ENCODE measurements around the gene STIP1.

The STIP1 gene

DNA sequence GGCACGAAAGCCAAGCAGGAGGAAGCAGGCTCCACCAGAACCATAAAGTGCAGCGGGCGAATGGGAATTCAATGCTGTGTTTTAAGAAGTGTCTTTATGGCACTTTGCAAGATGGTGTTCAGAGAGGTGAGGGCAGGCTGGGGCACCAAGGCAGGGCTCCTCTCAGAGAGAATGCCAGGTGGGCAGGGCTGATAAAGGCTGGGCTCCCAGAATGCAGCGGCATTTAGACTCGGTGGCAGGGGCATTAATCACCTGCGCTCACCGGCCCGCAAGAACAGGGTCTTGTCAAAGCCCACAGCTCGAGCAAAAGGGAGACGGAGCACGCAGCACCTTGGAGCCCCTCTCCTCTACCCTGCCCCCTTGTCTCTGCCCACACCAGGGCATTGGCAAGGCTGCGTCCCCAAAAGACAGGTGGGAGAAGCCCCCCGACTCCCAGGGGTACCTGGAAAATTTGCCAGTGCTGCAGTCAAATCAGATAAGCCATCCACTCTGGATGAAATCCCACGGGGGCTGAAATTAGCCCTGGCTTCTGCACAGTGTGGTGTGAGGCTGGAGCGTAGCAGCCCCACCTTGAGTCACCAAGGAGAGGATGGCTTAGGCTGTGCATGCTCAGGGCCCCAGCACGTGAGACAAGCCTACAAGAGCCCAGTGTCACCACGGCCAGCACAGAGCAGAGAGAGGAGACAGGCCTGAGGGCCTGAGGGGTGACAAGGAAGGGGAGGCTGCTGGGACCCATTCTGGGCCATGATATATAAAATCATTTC, 28.2 kb upstream of the STIP1 start:
- in situ Hi-C loops (cut with HindIII; ENCODE audit: low sequenced_read_pairs) = no loop called here

DNA sequence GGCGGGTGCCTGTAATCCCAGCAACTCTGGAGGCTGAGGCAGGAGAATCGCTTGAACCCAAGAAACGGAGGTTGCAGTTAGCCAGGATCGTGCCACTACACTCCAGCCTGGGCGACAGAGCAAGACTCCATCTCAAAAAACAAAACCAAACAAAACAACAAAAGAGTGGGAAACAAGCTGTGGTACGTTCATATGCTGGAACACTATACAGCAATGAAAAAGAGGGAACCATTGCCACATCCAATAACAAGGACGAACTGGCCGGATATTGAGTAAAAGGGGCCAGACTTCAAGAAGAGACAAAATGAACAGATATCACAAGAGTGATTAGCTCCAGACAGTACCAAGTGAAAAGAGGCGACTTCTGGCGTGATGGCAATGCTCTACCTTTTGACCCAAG, 24.9 kb upstream of the STIP1 start:
- in situ Hi-C loops (cut with HindIII; ENCODE audit: low sequenced_read_pairs) = loop anchor here (5.0 kb wide), 3 partner anchors 44 to 154 kb away; no protein-coding TSS in a partner anchor

DNA sequence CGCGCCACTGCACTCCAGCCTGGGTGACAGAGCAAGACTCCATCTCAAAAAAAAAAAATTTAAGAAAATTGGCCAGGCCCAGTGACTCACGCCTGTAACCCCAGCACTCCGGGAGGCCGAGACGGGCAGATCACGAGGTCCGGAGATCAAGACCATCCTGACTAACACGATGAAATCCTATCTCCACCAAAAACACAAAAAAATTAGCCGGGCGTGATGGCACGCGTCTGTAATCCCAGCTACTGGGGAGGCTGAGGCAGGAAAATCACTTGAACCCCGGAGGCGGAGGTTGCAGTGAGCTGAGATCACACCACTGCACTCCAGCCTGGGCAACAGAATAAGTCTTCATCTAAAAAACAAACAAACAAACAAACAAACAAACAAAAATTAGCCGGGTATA, 23.2 kb upstream of the STIP1 start:
- in situ Hi-C loops (cut with HindIII; ENCODE audit: low sequenced_read_pairs) = loop anchor here (5.0 kb wide), 3 partner anchors 45 to 155 kb away; no protein-coding TSS in a partner anchor

DNA sequence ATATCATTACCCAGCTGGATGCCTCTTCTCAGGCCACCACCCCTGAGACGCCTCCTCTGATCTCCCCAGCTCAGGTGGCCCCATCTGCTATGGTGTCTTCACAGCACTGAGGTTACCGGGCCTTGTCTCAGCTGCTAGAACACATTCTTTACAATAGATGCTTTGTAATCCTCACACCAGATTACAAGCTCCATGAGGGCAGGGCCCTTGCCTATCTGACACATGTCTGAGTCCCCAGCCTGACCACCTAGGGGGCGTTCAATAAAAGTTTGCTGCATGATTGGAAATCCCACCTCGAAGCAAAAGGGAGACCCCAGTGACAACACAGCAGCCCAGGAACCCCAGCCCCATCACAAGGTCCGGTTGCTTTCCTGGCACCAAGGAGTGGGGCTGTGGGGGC, 22.0 kb upstream of the STIP1 start:
- in situ Hi-C loops (cut with HindIII; ENCODE audit: low sequenced_read_pairs) = loop anchor here (5.0 kb wide), 3 partner anchors 47 to 157 kb away; no protein-coding TSS in a partner anchor

DNA sequence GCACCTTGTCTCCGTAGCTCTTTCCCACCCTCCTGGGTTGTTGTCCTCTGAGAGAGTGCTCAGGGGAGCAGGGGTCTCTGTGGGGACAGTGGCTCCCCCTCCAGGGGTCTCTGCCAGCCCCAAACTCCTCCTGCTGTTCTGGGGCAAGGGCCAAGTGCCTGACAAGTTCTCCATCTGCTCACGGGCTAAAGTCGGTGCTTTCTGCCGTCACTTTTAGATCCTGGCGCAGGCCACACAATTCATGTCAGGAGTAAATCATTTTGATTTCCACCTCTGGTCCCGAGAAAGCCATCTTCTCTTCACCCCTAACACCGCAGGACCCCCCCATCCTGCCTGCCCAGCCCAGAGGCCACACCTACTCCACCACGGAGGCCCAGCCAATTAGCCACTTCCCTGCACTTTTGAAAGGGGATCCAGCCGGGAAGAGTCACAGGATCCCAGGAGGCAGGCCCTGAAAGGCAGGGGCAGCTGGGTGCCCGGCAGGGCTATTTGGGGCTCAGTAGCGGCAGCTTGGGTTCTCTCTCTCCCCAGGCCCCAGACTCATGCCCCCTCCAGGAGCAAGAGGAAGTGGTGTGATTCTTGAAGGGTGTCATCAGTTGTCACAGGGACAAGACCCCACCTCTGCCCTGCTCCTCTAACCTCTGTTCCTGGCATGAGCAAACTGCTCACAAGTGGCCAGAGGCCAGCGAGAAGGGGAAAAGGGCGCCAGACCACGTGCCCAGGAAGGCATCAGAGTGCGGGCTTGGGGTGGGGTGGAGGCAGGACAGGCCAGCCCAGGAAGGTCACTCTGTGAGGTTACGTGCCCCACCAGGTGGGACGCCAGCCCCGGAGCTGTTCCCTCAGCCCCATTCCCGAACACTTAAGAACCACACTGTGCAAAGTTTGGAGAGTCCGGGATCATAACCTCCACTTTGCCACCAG, 21.3 kb upstream of the STIP1 start:
- in situ Hi-C loops (cut with HindIII; ENCODE audit: low sequenced_read_pairs) = loop anchor here (5.0 kb wide), 3 partner anchors 47 to 157 kb away; no protein-coding TSS in a partner anchor

DNA sequence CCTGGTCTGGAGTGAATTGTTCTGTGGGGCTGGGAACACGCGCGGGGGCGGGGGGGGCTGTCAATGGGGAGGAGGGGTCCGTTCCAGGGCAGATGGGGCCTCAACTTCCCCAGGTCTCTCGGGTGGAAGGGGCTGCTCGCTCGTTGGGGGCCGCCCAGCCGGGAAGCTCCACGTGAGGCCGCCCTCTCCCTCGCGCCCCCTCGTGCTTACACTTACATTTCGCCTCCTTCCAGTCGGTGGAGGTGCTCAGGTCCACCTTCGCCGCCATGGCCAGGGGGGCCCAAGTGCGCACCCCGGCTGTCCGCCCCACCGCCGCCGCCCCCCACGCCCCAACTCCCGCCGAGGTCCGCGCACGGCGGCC, 20.5 kb upstream of the STIP1 start:
- in situ Hi-C loops (cut with HindIII; ENCODE audit: low sequenced_read_pairs) = no loop called here

DNA sequence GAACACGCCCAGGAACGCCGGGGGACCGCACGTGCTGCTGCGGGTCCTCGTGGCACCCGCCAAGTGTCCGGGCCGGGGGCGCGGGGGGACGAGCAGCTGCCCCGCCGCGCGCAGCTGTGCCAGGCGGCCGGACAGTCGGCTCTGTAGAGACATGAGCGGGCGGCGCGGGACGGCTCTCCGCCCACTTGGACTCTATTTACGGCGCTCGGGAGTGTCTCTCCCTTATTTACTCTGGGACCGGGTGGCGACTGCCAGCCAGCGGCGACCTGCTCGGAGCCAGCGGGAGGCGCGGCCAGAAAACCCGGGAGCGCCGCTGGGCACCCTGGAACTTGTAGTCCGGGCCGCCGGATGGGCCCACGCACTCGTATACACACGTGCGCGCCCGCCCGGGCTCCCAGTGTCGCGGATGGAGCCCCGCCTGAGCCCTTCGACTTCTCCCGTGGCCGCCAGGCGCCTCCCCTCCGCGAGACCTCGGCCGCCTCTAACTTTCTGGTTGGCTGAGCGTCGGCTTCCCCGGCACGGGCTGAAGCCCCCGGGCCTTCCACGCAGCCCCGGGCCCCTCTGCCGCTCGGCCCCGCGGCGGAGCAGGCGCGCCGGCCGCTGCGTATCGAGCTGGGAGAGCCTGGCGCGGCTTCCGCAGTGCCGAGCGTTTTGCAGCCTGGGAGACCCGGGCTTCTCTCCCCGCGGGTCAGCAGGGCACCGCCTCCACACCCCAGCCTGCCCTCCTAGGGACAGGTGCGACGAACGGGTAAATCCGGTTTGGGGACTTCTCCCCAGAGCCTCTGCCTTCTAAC, 19.9 kb upstream of the STIP1 start, which contains the start of gene MACROD1:
TSS of gene MACROD1 (minus strand) at position 272 of the 794 bp plus-strand sequence. CDS start at position 153, 119 bp downstream.
- in situ Hi-C loops (cut with HindIII; ENCODE audit: low sequenced_read_pairs) = no loop called here

DNA sequence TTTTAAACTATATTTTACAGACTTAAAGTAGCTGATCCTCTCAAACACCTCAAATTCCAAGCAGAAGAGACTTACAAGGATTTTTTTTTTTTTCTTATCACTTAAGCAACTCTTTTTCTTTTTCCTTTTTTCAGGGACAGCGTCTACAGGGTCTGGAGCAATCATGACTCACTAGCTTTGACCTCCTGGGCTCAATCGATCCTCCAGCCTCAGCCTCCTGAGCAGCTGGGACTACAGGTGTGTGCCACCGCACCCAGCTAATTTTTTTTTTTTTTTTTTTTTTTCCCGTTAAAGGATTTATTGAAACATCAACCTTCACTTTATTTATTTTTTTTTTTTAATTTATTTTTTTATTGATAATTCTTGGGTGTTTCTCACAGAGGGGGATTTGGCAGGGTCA, 15.6 kb upstream of the STIP1 start:
- in situ Hi-C loops (cut with HindIII; ENCODE audit: low sequenced_read_pairs) = no loop called here

DNA sequence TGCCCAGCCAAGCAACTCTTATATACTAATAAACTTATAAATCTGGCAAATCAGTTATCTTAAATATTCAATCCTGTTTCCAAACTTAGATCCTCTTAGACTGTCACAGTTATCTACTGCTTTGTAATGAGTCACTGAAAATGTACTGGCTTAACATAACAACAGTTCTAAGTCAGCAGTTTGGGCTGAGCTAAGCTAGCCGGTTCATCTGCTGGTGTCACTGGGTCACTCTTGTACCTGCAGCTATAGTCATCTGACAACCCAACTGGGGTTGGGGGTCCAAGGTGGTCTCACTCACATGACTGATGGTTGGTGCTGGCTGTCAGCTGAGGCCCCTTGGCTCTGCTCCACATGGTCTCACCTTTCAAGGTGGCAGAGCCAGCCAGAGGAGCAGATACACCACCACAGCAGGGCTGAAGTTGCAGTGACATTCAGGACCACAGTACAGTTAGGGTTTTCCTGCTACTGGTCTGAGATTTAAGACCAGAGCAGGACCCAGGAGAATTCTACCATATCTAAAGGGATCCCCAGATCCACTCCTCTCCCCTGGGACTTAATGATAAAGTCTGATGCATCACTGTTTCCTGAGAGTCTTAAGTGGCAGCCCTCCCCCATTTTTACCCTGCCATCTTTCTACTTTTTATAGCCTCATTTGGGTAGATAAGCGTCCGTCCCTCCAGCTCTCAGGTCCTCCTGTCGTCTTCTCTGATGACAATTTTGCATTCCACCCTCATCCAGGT, 12.2 kb upstream of the STIP1 start:
- in situ Hi-C loops (cut with HindIII; ENCODE audit: low sequenced_read_pairs) = no loop called here

DNA sequence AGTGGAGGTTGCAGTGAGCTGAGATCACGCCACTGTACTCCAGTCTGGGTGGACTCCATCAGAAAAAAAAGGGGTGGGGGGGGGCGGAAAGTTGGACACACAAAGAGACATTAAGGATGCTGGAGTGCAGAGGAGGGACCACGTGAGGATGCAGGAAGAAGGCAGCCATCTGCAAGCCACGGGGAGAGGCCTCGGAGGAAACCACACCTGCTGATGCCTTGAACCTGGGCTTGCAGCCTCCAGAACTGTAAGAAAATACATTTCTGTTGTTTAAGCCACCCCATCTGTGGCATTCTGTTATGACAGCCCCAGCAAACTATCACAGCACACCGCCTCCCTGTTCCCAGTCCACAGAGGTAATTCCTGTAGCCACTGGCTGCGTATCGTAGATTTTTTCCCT, 9.2 kb upstream of the STIP1 start:
- in situ Hi-C loops (cut with HindIII; ENCODE audit: low sequenced_read_pairs) = no loop called here

DNA sequence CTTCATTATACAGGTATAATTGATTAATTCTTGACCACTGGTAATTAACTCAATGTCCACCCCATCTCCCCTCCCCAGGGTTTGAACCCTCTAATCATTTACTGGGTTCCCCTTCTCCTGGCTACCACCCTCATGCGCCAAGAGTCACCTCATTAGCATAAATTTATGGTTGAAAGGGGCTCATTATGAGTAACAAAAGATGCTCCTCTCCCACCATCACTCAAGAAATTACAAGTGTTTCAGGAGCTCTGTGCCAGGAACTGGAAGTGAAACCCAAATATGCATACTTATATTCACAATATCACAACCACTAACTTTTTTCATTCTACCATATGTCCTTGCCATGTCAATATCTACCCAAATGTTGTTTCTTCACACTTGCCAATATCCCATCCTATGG, 7.8 kb upstream of the STIP1 start:
- in situ Hi-C loops (cut with HindIII; ENCODE audit: low sequenced_read_pairs) = no loop called here

DNA sequence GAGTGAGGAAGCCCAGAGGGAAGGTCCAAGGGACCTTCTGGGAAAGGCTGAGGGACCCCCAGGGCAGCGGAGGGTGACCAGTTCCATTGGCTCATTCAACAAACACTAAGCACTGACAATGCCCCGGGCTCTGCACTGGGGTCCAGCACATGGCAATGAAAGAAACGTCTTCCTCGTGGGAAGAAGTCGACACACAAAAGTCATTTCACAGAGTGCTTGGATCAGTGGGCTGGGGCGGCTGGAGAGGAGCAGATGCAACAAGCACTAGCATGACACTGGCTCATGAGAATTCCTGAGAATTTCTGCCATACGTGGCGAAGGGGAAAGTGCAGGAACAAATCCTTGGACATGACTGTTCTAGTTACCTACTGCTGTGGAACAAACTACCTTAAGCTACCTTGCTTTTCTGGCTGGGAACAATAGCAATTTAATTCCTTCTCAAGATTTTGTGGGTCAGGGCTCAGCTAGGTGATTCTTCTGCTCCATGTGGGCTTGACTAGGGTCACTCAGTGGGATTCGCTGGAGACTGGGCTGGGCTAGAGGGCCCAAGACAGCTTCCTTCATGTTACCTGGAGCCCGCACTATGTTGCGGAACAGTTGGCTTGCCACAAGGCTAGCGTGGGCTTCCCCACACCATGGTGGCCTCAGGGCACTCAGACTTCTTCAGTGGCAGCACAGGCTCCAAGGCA, 6.9 kb upstream of the STIP1 start:
- in situ Hi-C loops (cut with HindIII; ENCODE audit: low sequenced_read_pairs) = no loop called here

DNA sequence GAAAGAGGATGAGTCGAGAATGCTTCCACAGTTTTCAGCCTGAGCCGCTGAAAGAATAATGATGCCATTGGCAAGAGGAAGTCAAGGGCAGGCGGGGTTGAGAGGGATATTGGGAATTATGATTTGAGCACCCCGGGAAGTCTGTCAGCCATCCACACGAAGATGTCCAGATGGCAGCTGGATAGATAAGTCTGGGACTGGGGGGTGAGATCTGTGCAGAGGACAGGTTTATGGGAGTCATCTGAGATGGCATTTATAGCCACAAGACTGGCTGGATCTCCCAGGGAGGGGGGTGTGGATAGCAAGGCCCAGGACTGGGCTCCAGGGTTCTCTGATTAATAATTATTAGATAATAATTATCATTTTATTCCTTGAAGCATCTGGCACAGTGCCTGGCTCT, 5.1 kb upstream of the STIP1 start:
- in situ Hi-C loops (cut with HindIII; ENCODE audit: low sequenced_read_pairs) = no loop called here

DNA sequence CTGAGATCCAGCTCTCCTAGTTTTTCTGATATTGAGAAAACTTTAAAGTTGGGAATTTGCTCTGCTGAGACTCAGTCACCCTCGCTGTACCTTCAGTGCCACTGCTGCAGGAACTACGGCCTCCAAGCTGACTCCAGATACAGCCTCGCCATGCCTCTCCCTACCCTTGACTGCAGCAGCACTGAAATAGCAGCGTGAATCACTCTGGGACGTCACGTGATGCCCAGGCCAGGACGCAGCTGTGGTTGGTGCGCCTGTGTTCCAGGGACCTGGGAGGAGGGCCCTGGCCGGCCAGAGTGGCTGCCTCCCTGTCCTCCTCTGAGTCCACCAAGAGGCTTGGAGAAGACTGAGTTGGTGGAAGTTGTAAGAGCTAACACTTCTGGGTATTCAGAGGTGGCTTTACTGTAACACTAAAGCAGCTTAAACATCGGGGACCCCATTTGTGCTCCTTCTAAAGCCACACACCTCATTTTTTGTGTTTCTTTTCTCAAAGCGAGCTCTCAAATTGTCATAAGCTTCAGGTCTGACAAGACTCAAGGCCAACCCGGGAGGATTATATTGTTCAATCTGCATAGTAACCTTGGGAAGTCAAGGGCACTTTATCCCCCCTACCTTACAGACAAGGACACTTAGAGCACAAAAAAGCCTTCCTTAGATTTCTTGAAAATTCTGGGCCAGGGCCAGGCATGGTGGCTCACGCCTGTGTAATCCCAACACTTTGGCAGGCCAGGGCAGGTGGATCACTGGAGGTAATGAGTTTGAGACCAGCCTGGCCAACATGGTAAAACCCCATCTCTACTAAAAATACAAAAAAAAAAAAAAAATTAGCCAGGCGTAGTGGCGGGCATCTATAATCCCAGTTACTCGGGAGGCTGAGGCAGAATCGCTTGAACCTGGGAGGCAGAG, 4.2 kb upstream of the STIP1 start:
- in situ Hi-C loops (cut with HindIII; ENCODE audit: low sequenced_read_pairs) = no loop called here

DNA sequence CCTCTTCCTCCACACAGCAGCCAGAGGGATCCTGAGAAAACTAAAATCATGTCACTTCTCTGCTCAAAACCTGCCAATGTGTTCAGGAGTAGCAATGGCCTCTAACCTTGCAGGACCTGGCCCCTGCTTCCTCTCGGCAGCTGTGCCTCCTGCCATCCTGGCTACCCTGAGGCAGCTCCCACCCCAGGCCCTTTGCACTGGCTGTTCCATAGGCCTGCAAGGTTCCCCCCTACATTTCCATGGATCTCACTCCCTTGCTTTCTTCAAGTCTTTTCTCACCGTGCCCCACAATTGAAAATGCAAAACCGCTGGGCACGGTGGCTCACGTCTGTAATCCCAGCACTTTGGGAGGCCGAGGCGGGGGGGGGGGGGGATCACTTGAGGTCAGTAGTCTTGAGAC, 2.1 kb upstream of the STIP1 start:
- in situ Hi-C loops (cut with HindIII; ENCODE audit: low sequenced_read_pairs) = no loop called here

DNA sequence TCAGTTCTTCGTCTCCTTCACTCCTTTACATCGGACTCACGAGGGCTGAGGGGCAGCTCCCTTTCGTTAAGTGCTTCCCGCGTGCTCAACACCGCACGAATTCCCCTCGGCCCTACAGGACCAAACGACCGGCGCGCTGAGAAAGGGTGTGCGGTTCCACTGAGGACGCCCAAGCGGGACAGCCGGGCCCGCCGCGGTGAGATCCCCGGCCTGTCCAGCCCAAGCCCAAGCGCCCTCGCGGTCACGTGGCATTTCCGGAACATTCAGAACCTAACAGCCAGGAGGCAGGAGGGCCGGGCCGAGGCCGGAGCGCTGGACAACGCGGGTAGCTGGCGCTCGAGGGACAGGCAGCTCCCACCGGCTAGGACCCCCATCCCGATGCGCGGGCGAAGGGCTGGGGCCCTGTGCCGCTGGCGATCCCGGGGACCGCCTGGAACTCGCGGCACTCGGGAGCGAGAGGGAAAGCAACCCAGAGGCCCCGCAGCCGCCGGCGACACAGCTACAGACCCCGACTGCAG, 737 bp upstream of the STIP1 start:
- in situ Hi-C loops (cut with HindIII; ENCODE audit: low sequenced_read_pairs) = no loop called here

DNA sequence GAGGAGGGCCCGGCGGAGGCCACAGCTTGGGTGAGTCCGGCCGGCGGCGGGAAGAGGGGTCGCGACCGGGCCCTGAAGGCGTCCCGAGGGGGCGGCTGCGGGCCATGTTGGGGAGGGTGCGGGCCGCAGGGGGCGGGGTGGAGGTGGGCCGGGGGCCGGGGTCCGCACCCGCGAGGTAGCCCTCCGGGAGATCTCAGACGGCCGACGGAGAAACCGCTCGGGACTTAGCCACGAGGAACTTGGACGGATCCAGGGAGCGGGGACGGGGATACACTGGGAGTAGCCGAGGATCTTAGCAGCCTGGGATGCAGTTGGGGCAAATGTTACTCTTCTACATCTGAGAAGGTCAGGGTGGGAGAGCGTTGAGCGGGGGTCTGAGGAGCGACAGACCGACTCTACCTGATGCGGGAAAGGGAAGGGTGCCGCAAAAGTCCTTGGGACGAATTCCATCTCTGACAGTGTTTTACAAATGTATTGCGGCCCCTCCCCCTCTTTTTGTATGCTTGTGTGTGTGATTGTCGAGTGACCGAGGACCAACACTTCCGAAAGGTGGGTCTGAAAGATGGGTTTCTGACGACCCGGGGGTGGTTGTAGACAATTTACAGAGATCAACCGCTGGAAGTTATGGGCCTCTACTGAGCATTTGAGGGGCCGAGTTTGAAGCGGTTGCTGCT, 658 bp downstream of the STIP1 start:
- in situ Hi-C loops (cut with HindIII; ENCODE audit: low sequenced_read_pairs) = no loop called here

DNA sequence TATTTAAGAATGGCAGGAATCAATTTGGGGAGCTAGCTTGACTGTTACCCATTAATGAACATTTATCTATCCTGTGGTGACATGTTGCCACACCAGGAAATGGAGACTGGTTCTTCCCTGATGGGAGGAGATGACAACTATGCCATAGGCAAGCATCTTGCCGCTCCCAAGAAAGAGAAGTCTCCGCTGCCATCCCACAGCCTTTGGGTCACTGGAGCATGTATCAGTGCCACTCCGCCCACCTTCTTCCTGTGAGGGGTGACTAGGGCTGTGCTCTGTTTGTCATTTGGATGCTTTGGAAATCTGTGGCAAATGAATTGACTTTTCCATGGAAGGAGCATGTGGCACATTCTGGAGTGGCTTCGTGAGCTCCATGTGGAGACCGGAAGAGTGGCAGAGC, 6.5 kb downstream of the STIP1 start:
- in situ Hi-C loops (cut with HindIII; ENCODE audit: low sequenced_read_pairs) = no loop called here
